ENCODE measurements around the gene UTRN.

- TF ChIP-seq CTCF (IDR thresholded peaks at IDR 0.05) (no peak), POLR2A (IDR thresholded peaks at IDR 0.05) (no peak), POLR2AphosphoS5 (IDR thresholded peaks at IDR 0.05) (no peak)
Measured at GRCh38 chr6:144325232-144325631, 40.1 kb downstream of the UTRN start.

Measured in breast epithelium (tissue), 3 donors.